ENCODE measurements around the gene ANKS6.

The ANKS6 gene

GRCh38 chr9:98811051-98811650, 14.8 kb upstream of the ANKS6 start:
- no peak for DNase-seq

DNA sequence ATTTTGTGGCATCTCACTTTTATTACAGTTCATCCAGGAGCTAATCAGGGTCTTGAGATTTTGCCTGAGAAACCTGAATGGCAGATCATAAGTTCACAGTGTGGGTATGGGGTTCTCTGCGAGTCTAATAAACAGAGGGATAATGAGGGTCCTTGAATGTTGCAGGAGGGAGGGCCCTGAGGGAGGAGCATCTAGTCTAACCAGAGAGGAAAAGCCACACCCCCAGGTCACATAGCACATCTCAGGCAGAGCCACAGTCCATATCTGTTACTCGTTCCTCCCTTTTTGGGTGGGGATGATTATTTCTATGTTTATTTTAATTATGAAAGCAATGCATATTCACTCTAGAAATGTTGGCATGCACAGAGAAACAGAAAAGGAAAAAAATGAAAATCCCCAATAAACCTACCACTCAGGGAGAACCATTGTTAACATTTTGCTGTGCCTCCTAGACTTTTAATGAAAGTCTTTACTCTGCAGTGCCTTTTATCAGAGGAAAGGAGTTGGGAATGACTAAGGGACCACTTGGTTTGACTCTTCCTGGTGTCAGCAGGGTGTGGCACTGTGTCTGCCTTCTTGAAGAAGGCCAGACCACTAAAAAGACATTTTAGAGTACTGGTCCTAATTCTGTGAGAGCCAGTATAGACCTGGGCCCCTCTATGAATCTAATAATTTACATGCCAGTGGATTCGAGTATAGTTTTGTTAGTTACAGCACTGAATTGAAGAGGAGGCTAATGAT, 13.9 kb upstream of the ANKS6 start:
- no peak for DNase-seq

- no peak for DNase-seq
Observed at GRCh38 chr9:98809311-98810101, 13.2 kb upstream of the ANKS6 start.

DNA sequence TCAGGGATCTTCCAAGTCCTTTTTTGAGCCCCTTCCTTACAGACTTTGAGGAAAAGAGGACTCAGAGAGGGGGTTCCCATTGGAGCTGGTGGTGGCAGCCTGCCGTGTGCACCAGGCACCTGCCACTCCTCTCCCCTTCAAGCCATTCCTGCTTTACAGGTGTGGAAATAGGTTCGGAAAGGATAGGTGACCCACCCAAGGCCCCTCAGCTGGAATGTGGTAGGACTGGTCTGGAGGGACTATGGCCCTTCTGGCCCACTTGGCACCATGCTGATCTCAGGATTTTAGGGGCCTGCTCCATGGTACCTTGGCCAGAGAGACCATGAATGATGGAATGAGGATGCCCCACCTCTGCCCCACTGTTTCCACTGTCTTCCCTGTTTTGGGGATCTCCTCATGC, 12.5 kb upstream of the ANKS6 start:
- DNase-seq = no peak

- DNase-seq = no peak
Observed at GRCh38 chr9:98808411-98808815, 12.1 kb upstream of the ANKS6 start.

DNA sequence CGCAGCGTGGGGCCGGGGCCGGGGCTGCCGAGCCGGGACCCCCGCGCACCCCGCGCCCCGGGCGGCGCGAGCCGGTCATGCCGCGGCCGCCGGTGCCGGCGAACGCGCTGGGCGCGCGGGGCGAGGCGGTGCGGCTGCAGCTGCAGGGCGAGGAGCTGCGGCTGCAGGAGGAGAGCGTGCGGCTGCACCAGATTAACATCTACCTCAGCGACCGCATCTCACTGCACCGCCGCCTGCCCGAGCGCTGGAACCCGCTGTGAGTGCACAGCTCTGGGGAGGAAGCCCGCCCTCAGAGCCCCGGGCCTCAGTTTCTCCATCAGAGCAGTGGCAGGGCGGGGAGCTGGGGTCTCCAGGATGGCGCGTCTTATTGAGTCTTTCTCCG, 11.4 kb upstream of the ANKS6 start:
- peak; percentile 15 for DNase-seq

DNA sequence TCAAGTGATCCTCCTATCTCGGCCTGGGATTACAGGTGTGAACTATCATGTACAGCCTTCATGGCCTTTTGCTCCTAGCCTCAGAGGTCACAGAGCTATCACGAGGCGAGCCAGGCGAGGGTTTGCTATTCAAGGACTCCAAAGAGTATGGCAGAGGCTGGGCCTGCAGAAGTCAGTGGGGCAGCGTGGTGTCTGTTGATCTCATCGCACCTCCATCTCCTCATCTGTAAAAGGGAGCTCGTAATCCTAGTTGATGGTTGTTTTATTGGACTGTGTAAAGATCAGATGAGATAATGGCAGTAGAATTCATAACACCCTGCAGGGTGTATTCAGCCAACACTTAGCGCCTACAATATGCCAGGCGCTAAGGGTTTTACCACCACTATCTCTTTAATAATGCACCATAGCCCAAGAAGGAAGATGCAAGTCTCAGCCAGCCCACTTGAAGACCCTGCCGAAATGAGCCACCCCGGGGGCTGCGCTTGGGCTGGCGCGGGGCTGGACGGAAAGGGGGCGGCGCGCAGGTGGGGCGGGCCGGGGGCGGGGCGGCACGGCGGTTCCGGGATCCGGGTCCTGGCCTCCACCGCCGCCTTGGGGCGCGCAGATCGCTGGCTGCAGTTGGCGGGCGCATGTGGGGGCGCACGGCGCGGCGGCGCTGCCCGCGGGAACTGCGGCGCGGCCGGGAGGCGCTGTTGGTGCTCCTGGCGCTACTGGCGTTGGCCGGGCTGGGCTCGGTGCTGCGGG, 10.9 kb upstream of the ANKS6 start, which contains the start of gene GALNT12:
GALNT12 (plus strand) TSS at position 601 of the 744 bp plus-strand sequence; CDS start at position 630, 29 bp downstream.
- peak; percentile 44 for DNase-seq

DNA sequence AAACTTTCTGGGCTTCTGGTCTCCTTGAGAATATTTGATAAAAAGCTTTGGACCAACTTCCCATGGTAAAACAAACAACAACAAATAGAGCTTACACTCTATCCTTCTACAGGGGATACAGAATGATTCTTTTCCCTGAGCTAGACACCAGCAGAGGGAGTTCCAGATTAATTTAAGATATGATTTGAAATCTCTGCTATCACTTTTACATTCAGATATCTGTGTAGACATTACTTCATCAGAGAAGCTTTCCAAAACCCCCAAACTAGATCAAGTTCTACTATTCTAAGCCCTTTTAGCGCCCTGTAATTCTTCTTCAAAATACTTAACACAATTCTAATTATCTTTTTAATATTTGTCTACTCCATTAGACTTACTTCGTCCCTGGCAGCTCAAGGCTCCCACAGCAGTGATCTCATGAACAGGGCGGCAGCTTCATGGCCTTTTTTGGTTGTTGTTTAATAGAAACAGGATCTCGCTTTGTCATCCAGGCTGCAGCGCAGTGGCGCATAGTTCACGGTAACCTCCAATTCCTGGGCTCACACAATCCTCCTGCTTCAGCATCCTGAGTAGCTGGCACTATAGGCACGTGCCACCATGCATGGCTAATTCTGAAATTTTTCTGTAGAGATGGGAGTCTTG, 10.2 kb upstream of the ANKS6 start:
- DNase-seq = no peak

- no peak for DNase-seq
Observed at GRCh38 chr9:98805506-98806272, 9.3 kb upstream of the ANKS6 start.

DNA sequence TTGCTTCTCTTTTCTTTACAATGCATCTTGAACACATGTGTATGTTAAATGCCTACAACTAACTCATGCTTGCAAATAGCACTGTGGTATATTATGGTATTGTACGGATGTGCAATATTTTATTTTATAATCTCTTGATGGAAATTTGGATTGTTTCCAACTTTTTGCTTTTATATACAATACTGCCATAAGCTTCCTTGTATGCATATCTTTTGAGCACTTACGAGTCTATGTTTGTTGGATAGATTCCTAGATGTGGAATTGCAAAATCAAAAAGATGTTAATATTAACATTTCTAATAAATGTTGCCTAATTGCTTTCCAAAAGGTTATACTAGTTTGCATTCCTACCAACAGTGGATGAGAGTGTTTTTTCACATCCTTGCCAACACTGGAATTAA, 7.7 kb upstream of the ANKS6 start:
- DNase-seq = no peak

DNA sequence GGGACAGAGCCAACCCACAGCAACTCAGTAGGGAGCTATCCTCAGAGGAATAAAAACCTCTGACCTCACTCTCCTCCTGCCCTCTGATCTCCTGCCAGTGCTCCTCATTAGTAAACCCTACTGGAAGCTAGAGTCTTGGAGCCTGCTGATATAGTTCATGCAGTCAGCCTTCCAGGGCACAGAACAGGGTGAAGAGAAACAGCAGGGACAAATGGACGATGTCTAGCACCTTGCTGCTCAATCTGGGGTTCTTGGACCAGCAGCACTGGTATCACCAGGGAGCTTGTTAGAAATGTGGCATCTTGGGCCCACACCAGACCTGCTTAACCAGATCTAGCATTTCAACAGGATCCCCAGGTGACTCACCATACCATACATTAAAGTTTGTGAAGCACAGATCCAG, 5.6 kb upstream of the ANKS6 start:
- DNase-seq = no peak

DNA sequence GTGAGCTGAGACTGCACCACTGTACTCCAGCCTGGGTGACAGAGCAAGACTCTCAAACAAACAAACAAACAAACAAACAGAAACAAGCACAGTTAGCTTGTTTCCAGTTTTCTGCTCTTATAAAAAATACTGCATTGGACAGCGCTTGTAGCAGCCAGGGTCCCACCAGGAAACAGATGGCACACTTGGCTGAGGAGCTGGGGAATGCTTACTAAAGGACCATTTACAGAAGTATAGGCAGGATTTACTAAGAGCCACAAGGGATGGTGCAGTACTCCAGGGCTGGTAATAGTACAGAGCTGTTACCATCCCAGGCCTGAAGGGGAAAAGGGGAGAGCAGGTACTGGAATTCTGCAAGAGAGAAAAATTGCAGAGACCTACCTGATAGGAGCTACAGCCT, 5.2 kb upstream of the ANKS6 start:
- no peak for DNase-seq

DNA sequence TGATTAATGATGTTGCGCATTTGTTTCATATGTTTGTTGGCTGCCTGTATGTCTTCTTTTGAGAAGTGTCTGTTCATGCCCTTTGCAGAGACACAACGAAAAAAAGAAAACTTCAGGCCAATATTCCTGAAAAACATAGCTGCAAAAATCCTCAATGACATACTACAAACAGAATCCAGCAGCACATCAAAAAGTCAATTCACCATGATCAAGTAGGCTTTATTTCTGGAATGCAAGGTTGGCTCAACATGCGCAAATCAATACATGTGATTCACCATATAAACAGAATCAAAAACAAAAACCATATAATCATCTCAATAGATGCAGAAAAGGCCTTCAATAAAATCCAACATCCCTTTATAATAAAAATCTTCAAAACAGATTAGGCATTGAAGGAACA, 1.9 kb upstream of the ANKS6 start:
- DNase-seq = no peak

DNA sequence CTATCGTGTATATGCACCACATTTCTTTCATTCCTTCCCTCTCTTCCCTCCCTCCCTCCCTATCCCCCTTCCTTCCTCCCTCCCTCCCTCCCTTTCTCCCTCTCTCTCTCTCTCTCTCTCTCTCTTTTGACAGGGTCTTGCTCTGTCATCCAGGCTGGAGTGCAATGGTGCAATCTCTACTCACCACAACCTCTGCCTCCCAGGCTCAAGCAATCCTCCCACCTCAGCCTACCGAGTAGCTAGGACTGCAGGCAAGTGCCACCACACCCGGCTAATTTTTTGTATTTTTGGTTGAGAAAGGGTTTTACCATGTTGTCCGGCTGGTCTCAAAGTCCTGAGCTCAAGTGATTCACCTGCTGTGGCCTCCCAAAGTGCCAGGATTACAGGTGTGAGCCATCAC, 1.1 kb upstream of the ANKS6 start:
- DNase-seq = no peak

DNA sequence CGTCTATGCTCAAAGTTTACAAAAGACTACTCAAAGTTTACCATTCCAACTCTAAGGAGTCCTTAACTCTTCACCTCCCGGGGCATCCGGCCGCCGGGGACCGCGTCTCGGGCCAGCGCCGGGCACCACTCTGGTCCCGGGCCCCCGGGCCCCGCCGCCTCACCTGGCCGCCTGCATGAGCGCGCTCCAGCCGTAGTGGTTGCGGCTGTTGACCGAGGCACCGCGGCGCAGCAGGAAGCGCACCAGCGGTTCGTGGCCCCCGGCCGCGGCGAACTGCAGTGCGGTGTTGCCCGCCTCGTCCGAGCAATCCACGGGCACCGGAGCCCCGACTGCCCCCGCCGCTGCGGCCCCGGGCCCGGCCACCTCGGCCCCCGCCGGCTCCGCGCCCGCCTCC, 388 bp downstream of the ANKS6 start:
- peak; percentile 9 for DNase-seq

DNA sequence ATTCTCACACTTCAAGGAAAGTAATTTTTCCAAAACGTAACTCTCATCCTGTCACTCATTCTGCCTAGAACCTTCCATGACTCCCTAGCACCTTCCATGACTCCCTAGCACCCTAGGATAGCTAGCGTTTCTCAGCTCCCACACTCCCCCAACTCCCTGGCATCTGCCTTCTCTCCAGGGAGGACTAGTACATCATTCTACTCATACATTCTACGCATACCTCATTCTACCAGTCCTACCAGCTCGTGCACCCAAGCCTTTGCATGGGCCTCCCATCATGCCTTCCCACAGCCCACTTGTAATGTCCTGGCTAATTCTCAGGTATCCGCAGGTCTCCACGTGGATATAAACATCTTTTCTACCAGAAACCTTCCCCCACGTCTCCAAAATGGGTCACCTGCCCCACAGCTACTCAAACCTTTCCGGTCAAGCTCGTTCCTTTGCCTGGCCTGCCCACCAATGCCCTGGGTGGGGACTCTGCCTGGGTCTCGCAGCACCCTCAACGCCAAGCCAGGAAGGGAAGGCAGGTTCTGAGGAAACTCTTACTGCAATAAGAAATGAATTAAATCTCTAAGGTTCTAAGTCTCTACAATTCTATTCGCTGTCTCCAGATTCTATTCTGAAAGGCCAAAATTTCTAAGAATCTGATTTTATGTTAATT, 930 bp downstream of the ANKS6 start:
- DNase-seq = no peak

GRCh38 chr9:98794802-98795201, 1.6 kb downstream of the ANKS6 start:
- DNase-seq = no peak

DNA sequence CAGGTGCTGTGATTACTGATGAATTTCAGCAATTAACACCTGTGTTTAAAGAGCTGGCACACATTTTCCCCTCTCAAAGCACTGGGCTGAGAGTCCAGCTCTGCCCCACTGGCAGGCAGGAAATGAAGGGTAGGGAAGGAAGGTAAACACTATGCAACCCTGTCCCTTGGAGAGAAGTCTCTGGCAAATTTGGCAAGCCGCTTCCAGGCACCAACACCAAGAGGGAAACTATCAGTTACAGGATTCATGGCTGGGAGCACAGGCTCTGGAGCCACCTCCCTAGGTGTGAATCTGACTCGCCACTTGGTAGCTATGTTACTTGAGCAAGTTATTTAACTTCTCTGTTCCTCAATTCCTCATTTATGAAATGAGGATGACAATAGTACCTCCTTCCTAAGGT, 3.3 kb downstream of the ANKS6 start:
- DNase-seq = no peak

DNA sequence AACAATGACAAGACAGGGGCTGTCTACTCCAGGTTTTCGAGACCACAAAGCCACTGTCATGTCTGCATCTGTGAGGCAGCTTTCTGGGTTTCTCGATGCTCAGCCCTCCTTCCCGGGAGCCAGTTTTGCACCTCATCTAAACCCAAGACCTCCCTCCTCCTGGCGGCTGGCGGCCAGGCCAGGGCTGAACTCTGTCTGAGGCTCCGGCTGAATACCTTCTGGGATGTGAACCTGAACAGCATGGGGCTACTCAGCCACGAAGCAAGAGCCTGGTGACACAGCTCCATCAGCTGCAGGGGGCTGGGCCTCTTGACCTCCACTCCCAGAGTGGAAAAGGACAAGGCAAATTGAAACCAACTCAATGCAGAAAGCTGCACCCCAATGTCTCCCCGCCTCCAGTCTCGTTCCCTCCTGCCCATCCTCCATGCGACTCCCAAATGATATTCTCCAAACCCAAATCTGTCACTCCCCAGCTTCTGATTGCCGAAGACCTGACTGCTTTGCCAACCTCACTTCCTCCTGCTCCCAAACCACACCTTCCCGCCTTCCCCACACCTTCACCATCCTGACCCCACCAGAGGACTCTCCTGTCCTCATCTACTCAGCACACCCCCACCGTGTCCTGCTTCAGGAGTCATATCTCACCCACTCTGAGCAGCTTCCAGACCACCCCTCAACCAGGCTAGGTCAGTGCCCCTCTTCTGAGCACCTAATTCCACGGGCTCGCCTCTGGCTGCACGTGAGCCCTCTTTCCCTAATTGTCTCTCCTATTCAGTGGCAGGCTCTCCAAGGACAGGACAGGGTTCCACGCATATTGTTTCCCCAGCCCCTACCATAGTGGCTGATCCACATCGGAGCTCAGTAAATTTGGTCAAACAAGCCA, 4.5 kb downstream of the ANKS6 start:
- DNase-seq = no peak

Data from stimulated activated CD4-positive, alpha-beta T cell treated with anti-CD3 and anti-CD28 coated beads, Interleukin-4, amount 100 ng/mL, for 24 hours (primary cell).